Suprapubic skin (tissue), 4 donors: ENCODE results near the gene CCNG1.

Experiments used
- EP300 ChIP-seq: sonication (generic); formaldehyde crosslinking; IDR thresholded peaks from one replicate; pipeline ENCODE4 v1.6.1; 2017; ENCODE audit warnings: antibody characterized with exemption
- POLR2A ChIP-seq, 2 donors: fragments of 450-650 bp; IDR thresholded peaks; one replicate each; pipeline ENCODE4 v1.6.1; 2017; ENCODE audit warnings: antibody characterized with exemption in 2 of 2, mild to moderate bottlenecking in 2 of 2, moderate library complexity in 2 of 2
- POLR2AphosphoS5 ChIP-seq, 3 donors: sonication (generic); formaldehyde crosslinking; IDR thresholded peaks; one replicate each; pipeline ENCODE4 v1.6.1; 2017; ENCODE audit warnings: antibody characterized with exemption in 3 of 3

DNA sequence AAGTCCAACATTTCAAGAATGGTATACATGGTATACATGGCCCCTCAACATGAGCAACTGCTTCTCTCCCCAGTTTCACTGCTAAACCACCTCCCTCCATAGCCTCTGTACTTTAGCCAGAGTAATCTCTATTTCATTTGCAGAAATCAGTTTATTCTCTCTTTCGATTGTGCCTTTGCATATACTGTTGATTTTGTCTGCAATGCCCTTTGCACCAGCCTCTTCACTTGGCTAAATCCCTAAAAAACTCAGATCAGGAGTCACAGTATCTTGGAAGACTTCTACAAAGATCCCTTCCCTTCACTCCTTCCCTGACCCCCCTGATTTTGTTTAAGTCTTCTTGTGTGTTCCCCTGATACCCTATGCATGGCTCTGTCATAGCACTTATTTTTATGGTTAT is 4.9 kb upstream of the CCNG1 start:
- TF ChIP-seq EP300 (no peak), POLR2A (IDR thresholded peaks at IDR 0.05) (no peak), POLR2AphosphoS5 (IDR thresholded peaks at IDR 0.05) (no peak)
